CD4-positive, alpha-beta T cell treated with Interleukin-6 for 4 hours (primary cell): ENCODE results near the gene MAN1A2.
"Not testable (repeated sequence)": the region's sequence is repeated elsewhere in the genome, so short reads cannot be mapped to it uniquely, and the experiment has no call there.

Source experiments
- DNase-seq: peaks from one replicate; pipeline ENCODE4 v3.0.0-alpha.2; 2020; ENCODE audit warnings: mixed read lengths

Gene MAN1A2

GRCh38 chr1:117403597-117403996 is 36.3 kb downstream of the MAN1A2 start:
- no peak for DNase-seq

DNA sequence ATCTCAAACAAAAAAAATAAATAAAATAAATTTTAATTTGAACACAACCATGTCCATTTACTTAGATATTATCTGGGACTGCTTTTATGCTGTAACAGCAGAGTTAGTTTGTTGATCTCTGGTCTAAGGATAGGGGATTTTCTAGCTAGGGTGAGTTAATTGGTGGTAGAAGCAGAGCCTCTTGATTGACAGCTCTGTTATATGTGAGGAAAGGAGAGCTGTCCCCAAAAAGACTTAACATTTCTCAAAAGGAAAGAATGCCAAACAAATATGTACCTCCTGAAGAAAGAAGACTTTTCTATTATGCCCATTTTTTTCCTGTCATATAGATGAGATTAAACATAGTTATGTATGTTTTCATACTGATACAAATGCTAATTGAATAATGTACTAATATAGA is 37.8 kb downstream of the MAN1A2 start:
- no peak for DNase-seq

DNA sequence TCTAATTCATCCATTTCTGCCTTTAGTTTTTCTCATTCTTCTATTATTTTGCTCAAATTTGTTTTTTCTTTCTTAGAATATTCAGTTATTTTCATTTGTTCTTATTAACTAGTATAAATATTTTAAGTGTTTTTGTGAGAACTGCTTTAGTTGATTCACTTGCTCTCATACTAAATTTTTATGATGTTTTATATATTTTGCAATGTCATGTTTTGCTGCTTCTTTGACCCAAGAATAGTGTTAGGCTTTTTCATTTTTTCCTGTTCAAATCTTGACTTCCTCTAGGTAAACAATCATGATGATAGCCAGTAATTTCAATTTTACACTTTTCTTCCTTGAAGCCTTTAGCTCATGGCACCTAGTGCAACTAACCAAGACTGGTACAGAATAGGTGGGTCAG is 45.2 kb downstream of the MAN1A2 start:
- DNase-seq = no peak

DNA sequence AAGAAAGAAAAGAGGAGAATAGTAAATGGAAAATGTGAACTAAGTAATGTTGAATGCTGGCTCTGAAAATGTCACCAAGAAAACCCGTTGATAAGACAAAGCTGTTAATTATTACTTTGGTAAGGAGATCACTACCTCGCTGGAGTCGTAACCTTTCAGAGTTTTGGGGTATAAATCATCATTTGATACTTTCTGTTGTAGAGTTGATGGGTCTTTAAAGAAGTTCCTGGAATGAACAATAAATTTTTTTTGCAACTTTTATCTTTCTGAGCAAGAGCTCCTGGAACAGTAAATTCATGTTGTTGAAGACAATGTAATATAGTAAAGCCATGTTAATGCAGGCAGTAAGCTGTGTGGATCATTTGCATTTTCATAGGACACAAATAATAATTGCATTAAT is 46.2 kb downstream of the MAN1A2 start:
- no peak for DNase-seq

DNA sequence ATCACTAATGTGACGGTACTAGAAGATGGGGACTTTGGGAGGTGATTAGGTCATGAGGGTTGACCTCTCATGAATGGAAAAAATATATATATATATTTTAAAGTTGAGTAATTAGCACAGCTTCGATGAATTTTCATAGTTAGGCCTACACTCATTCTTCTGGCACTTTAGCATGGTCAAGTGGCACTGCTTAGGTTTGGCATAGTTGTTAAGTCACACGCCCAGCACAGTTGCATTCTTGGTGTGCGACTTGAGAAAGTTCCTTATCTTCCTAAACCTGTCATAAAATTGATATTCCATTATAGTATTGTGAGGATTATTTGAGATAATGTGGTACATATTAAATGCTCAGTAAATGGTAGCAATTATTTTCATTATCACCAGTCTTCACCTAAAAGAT is 47.7 kb downstream of the MAN1A2 start:
- DNase-seq = no peak

GRCh38 chr1:117416004-117416403 is 48.8 kb downstream of the MAN1A2 start:
- no peak for DNase-seq

DNA sequence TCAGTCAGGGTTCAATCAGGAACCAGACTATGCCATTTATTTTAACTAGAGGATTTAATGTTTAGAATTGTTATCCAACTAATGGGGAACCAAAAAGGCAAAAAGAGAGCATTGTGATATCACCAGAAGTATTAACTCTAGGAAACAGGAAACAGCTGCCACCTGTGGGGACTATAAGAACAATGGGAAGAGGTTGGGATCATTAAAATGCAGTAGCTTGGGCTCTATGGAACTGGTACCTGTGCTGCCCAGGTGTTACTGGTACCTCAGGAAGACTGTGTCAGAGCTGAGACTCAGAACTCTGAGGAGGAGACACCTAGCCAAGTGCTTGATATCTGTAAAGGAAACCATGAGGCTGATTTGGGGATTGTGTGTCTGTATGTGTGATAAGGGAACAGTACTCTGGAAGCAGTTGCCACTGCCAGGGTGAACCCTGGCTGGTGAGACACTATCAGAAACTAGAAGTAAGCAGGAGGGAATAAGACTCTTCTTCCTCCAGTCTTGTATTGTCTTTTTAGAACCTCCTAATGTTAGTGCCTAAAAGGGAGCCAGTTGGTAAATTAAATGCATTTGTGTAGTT is 49.4 kb downstream of the MAN1A2 start:
- no peak for DNase-seq

DNA sequence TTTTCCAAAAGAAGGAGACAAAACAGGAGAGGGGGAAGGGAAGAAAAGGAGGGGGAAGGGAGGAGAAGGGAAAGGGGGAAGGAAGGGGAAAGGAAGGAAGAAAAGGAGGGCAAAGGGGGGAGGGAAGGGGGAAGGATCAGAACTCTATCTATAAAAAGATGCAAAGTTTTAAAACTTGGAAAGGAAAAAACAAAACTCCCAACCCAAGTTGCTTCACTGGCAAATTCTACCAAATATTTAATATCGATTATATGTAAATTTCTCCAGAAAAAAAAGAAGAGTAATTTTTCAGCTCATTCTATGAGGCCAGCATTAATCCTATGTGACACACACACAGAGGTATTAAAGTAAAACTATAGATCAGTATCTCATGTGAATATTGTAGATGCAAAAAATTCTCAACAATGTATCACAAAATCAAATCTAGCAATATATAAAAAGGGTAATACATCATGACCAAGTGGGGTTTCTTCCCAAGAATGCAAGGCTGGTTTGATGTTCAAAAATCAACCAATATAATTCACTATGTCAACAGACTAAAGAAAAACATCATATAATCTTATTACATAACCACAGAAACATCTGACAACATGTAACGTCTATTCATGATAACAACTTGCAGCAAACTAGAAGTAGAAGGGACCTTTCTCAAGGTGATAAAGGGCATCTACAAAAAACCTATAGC is 57.9 kb downstream of the MAN1A2 start:
- no peak for DNase-seq

- no peak for DNase-seq
Measured at GRCh38 chr1:117427297-117427696, 60.0 kb downstream of the MAN1A2 start.

DNA sequence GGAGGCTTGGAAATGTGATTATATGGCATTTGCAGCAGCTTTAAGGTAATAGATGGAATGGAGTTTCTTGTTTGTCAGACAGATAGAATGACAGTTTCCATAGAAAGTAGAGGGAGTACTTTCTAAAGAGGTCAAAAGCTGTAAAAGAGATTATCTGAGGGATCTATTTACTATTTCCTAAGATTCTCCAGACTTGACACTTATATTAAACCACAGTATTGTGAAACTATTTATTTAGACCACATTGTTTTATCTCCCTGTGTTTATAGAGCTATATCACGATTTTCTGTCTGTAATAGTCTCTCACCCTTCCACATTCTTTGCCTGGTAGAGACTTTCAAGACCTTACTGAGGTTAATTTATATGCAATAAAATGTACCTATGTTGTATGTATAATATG is 66.7 kb downstream of the MAN1A2 start:
- DNase-seq = no peak

DNA sequence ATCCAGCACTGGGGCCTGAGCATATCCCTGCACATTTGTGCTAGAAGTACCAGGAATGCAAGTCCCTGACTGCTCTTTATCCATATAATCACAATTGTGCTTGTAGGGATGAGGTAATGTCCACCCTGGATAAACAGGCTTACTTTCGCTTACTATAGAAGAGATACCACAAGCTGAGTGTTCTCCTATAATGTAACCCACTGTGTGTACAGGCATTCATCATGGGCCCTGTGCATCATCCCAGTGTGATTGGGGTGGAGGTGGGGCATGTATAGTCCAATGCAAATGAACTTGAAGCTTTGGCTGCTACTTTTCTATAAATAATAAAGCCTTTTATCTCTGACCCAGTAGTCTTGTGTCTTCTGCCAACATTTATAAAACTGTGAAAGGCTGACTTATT is 69.3 kb downstream of the MAN1A2 start:
- DNase-seq = no peak

DNA sequence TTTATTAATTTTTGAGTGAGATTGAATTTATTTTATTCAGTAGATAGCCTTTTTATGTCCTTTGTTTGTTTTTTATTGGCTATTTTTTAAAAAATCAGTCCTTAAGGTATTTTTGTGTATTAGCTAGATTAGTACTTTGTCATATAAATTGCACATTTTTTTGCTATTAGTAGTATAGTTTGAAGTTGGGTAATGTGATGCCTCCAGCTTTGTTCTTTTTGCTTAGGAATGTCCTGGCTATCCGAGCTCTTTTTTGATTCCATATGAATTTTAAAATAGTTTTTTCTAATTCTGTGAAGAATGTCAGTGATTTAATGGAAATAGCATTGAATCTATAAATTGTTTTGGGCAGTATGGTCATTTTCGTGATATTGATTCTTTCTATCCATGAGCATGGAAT is 80.4 kb downstream of the MAN1A2 start:
- no peak for DNase-seq

- no peak for DNase-seq
Measured at GRCh38 chr1:117452216-117452615, 85.0 kb downstream of the MAN1A2 start.

GRCh38 chr1:117453958-117454357 is 86.7 kb downstream of the MAN1A2 start:
- DNase-seq = no peak

DNA sequence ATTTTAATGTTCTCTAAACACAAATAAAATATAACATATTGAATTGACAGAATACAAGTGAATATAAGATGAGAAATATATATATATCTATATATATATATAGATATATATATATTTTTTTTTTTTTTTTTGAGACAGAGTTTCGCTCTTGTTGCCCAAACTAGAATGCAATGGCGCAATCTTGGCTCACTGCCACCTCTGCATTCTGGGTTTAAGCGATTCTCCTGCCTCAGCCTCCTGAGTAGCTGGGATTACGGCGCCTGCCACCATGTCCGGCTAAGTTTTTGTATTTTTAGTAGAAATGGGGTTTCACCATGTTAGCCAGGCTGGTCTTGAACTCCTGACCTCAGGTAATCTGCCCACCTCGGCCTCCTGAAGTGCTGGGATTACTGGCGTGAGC is 91.2 kb downstream of the MAN1A2 start:
- not testable (repeated sequence) for DNase-seq

GRCh38 chr1:117466761-117467160 is 99.5 kb downstream of the MAN1A2 start:
- no peak for DNase-seq

GRCh38 chr1:117467336-117467735 is 100.1 kb downstream of the MAN1A2 start:
- no peak for DNase-seq

DNA sequence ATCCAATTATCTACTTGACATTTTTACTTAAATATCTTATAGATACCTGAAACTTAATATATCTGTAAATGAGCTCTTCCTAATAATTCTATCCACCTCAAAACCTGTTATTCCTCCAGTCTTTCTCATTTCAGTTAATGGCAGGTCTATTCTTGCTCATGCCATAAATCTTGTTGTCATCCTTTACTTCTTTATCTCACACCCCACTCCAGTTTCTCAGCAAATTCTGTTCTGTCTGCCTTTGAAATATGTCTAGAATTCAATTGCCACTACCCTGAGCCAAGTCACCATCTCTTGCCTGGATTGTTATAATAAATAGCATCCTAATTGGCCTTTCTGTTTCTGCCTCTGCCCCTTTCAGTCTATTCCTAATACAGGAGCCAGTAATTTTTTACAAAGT is 105.8 kb downstream of the MAN1A2 start:
- DNase-seq = no peak

DNA sequence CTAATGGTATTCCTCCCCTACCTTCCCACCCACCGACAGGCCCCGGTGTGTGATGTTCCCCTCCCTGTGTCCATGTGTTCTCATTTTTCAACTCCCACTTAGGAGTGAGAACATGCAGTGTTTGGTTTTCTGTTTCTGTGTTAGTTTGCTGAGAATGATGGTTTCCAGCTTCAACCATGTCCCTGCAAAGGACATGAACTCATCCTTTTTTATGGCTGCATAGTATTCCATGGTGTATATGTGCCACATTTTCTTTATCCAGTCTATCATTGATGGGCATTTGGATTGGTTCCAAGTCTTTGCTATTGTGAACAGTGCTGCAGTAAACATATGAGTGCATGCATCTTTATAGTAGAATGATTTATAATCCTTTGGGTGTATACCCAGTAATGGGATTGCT is 108.2 kb downstream of the MAN1A2 start:
- not testable (repeated sequence) for DNase-seq

DNA sequence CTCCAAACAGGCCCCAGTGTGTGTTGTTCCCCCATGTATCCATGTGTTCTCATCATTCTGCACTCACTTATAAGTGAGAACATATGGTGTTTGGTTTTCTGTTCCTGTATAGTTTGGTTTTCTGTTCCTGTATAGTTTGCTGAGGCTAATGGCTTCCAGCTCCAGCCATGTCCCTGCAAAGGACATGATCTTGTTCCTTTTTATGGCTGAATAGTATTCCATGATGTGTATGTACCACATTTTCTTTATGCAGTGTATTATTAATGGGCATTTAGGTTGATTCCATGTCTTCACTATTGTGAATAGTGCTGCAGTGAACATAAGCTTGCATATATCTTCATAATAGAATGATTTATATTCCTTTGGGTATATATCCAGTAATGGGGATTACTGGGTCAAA is 111.8 kb downstream of the MAN1A2 start:
- no peak for DNase-seq

DNA sequence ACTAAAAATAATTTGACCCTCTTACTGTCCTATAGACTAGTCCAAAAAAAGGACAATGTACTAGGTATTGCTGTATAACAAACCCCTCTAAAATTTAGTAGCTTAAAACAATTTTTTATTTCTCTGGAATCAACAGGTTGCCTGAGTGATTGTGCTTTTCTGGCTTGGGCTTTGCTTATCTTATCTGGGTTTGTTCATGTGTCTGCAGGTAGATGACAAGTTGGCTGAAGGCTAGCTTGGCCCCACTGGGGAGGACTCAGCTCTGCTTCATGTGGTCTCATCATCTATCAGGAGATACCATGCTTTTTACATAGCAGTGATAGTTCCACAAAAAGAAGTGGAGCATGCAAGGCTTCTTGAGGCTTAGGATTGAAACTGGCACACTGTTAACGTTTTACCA is 114.2 kb downstream of the MAN1A2 start:
- no peak for DNase-seq

- no peak for DNase-seq
Measured at GRCh38 chr1:117493906-117494305, 126.7 kb downstream of the MAN1A2 start.

DNA sequence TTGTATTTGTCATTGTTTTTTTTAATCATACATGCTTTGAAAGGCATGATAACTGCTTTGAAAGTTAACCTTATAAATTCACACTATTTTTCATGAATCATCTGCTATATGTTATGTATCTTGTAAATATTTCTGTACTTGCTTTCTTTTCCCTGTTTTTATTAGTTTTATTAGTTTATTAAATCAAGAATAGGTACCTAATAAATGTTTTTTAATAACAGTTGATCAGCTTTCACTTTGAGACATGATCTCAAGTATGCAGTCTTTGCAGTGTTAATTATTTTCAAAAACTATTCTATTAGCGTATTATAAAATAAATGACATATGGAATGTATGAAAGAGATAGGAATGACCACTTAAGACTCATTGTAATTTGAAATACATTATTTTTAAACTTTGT is 127.8 kb downstream of the MAN1A2 start:
- no peak for DNase-seq

GRCh38 chr1:117499071-117499470 is 131.8 kb downstream of the MAN1A2 start:
- no peak for DNase-seq

GRCh38 chr1:117500584-117500983 is 133.3 kb downstream of the MAN1A2 start:
- no peak for DNase-seq
